MM.1S (cell line): Measurements from ENCODE around the gene ZBTB1.

Source experiments
- DNase-seq: peaks from one replicate; pipeline ENCODE4 v3.0.0-alpha.2; 2015
- H2AFZ ChIP-seq: fragments of 300-600 bp; sonication (generic); 2 replicates; pipeline ENCODE4 v1.6.0; 2016; ENCODE audit warnings: antibody characterized with exemption, low read length
- H3F3A ChIP-seq: fragments of 300-600 bp; sonication (generic); 2 replicates; pipeline ENCODE4 v1.6.1; 2016; ENCODE audit warnings: mild to moderate bottlenecking, antibody characterized with exemption, low read length, moderate library complexity, mixed read lengths; ENCODE audit not compliant: insufficient read depth
- H3K27ac ChIP-seq: fragments of 300-600 bp; sonication (generic); 2 replicates; pipeline ENCODE4 v1.5.1; 2016; ENCODE audit warnings: mild to moderate bottlenecking, low read length
- H3K27me3 ChIP-seq: fragments of 300-600 bp; sonication (generic); replicated peaks from 2 replicates; pipeline ENCODE4 v1.6.0; 2016; ENCODE audit warnings: low read length; ENCODE audit not compliant: insufficient read depth
- H3K36me3 ChIP-seq: fragments of 300-600 bp; sonication (generic); replicated peaks from 2 replicates; pipeline ENCODE4 v1.6.1; 2016; ENCODE audit warnings: mild to moderate bottlenecking, low read length, mixed read lengths; ENCODE audit not compliant: insufficient read depth
- H3K4me1 ChIP-seq: fragments of 300-600 bp; sonication (generic); 2 replicates; pipeline ENCODE4 v1.6.1; 2016; ENCODE audit warnings: low read length, mixed read lengths
- H3K4me2 ChIP-seq: fragments of 300-600 bp; sonication (generic); 2 replicates; pipeline ENCODE4 v1.6.0; 2016; ENCODE audit warnings: low read depth, low read length
- H3K4me3 ChIP-seq: fragments of 300-600 bp; sonication (generic); 2 replicates; pipeline ENCODE4 v1.5.1; 2016; ENCODE audit warnings: low read length, mixed read lengths
- H3K79me2 ChIP-seq: fragments of 300-600 bp; sonication (generic); 2 replicates; pipeline ENCODE4 v1.6.1; 2016; ENCODE audit warnings: mixed run types, low read length, mixed read lengths
- H3K9ac ChIP-seq: fragments of 300-600 bp; sonication (generic); 2 replicates; pipeline ENCODE4 v1.6.1; 2016; ENCODE audit warnings: low read length, mixed read lengths
- H3K9me2 ChIP-seq: fragments of 300-600 bp; sonication (generic); replicated peaks from 2 replicates; pipeline ENCODE4 v1.6.1; 2016; ENCODE audit warnings: mild to moderate bottlenecking, low read length, mixed read lengths; ENCODE audit not compliant: insufficient read depth
- H3K9me3 ChIP-seq: fragments of 300-600 bp; sonication (generic); replicated peaks from 2 replicates; pipeline ENCODE4 v1.6.1; 2016; ENCODE audit warnings: mild to moderate bottlenecking, low read length, mixed read lengths; ENCODE audit not compliant: insufficient read depth
- H4K20me1 ChIP-seq: fragments of 300-600 bp; sonication (generic); 2 replicates; pipeline ENCODE4 v1.6.1; 2016; ENCODE audit warnings: mild to moderate bottlenecking, low read length, moderate library complexity, mixed read lengths; ENCODE audit not compliant: insufficient read depth
- CTCF ChIP-seq: fragments of 300-600 bp; sonication (generic); IDR thresholded peaks from 2 replicates; pipeline ENCODE4 v1.5.1; 2016; ENCODE audit warnings: antibody characterized with exemption, low read length, mixed read lengths
- EZH2 ChIP-seq: fragments of 300-600 bp; sonication (generic); optimal IDR thresholded peaks from 2 replicates; pipeline ENCODE3; 2017; ENCODE audit warnings: low read depth, mild to moderate bottlenecking, antibody characterized with exemption, low read length, mixed read lengths
- EZH2phosphoT487 ChIP-seq: fragments of 300-600 bp; sonication (generic); IDR thresholded peaks from 2 replicates; pipeline ENCODE4 v1.6.1; 2018; ENCODE audit warnings: antibody characterized with exemption, low read length

Gene ZBTB1

GRCh38 chr14:64541972-64542835 is 37.6 kb downstream of the ZBTB1 start:
- TF ChIP-seq CTCF: no peak
- no peak for TF ChIP-seq EZH2
- no peak for TF ChIP-seq EZH2phosphoT487
- Histone ChIP-seq H3K79me2 (no peaks in the 10 kb centered on the region), H3K4me2 (no peak overlapping the region), H3K4me1 (no peaks in the 10 kb centered on the region), H3K9me2 (no peaks in the 10 kb centered on the region), H3K9ac (no peak overlapping the region), H3K4me3 (no peak overlapping the region), H3K27ac (no peak overlapping the region), H3K9me3 (no peaks in the 10 kb centered on the region), H3K36me3 (no peaks in the 10 kb centered on the region), H3K27me3 (no peaks in the 10 kb centered on the region), H2AFZ (no peak overlapping the region), H3F3A (no peaks in the 10 kb centered on the region), H4K20me1 (no peaks in the 10 kb centered on the region)
- DNase-seq: no peak

GRCh38 chr14:64542836-64543201 is 38.2 kb downstream of the ZBTB1 start:
- no peak overlapping the region for H3K27ac ChIP-seq
- H3K4me1 ChIP-seq: no peaks in the 10 kb centered on the region
- no peaks in the 10 kb centered on the region for H3F3A ChIP-seq
- H4K20me1 ChIP-seq: no peaks in the 10 kb centered on the region
- H3K4me2 ChIP-seq: no peak overlapping the region
- TF ChIP-seq EZH2 (no peak), EZH2phosphoT487 (no peak), CTCF (no peak)
- no peaks in the 10 kb centered on the region for H3K36me3 ChIP-seq
- H3K4me3 ChIP-seq: no peak overlapping the region
- H3K79me2 ChIP-seq: no peaks in the 10 kb centered on the region
- no peak overlapping the region for H3K9ac ChIP-seq
- no peaks in the 10 kb centered on the region for H3K9me3 ChIP-seq
- H3K27me3 ChIP-seq: no peaks in the 10 kb centered on the region
- H3K9me2 ChIP-seq: no peaks in the 10 kb centered on the region
- no peak for DNase-seq
- no peak overlapping the region for H2AFZ ChIP-seq

- H3K9me3 ChIP-seq: no peaks in the 10 kb centered on the region
- no peak for DNase-seq
- H4K20me1 ChIP-seq: no peaks in the 10 kb centered on the region
- H3K4me2 ChIP-seq: no peak overlapping the region
- no peaks in the 10 kb centered on the region for H3K4me1 ChIP-seq
- no peak overlapping the region for H2AFZ ChIP-seq
- H3F3A ChIP-seq: no peaks in the 10 kb centered on the region
- H3K9ac ChIP-seq: no peak overlapping the region
- H3K9me2 ChIP-seq: no peaks in the 10 kb centered on the region
- H3K27me3 ChIP-seq: no peaks in the 10 kb centered on the region
- no peak overlapping the region for H3K27ac ChIP-seq
- TF ChIP-seq CTCF (no peak), EZH2phosphoT487 (no peak), EZH2 (no peak)
- H3K4me3 ChIP-seq: no peak overlapping the region
- H3K79me2 ChIP-seq: no peaks in the 10 kb centered on the region
- no peaks in the 10 kb centered on the region for H3K36me3 ChIP-seq
Observed at GRCh38 chr14:64544607-64545312, 40.2 kb downstream of the ZBTB1 start.
